C4-2B (cell line): Measurements from ENCODE around the gene SPATA13.

Source experiments
- CTCF ChIP-seq: fragments of 450-650 bp; conservative IDR thresholded peaks from 2 replicates; pipeline ENCODE4 v1.5.1; 2017; ENCODE audit warnings: mild to moderate bottlenecking
- ZFX ChIP-seq: fragments of 450-650 bp; IDR thresholded peaks from 2 replicates; pipeline ENCODE4 v1.6.1; 2017

- no peak for TF ChIP-seq CTCF
- TF ChIP-seq ZFX = no peak
Observed at GRCh38 chr13:24147570-24147963, 13.0 kb upstream of the SPATA13 start.
